ENCODE measurements around the gene NPAT. TPM values are rescaled to one million over a fixed set of nuclear protein-coding genes. Genes with fewer than 3 reads are reported as not detected.

Gene NPAT
- total and polyA plus RNA-seq, 2 of the 13 experiments (the other 11 are each of a cell fraction or from before 2014, with no cell fraction given), result 4.4 to 11.2 TPM

- peak; percentile 64; the same call in 1 of the 2 replicates for TF ChIP-seq GTF3A (CRISPR knock-in tag; conservative IDR thresholded peaks at IDR 0.05)
- TF ChIP-seq UBTF (CRISPR knock-in tag; IDR thresholded peaks at IDR 0.05), result no peak
- TF ChIP-seq RFX1 (IDR thresholded peaks at IDR 0.05), result no peak
- TF ChIP-seq ZNF432 (CRISPR knock-in tag; IDR thresholded peaks at IDR 0.05; ENCODE audit: borderline replicate concordance), result no peak
- no peak for TF ChIP-seq HNF4A (CRISPR knock-in tag; IDR thresholded peaks at IDR 0.05)
- TF ChIP-seq HOXA7 (CRISPR knock-in tag; IDR thresholded peaks at IDR 0.05), result no peak
- TF ChIP-seq SIX4 (CRISPR knock-in tag; IDR thresholded peaks at IDR 0.05), result no peak
- no peak for TF ChIP-seq MXI1 (IDR thresholded peaks at IDR 0.05; ENCODE audit: borderline replicate concordance, low read depth, low read length)
- 0 out of 2 replicates have a peak, but pooled peaks have one; percentile 5 for TF ChIP-seq ZZZ3 (CRISPR knock-in tag; IDR thresholded peaks at IDR 0.05; ENCODE audit: borderline replicate concordance)
- TF ChIP-seq MLX (CRISPR knock-in tag; IDR thresholded peaks at IDR 0.05), result no peak
- no peak for TF ChIP-seq RARG (CRISPR knock-in tag; IDR thresholded peaks at IDR 0.05; ENCODE audit: low read depth)
- TF ChIP-seq RFXAP (CRISPR knock-in tag; IDR thresholded peaks at IDR 0.05; ENCODE audit: borderline replicate concordance), result 0 out of 2 replicates have a peak, but pooled peaks have one; percentile 16
- no peak for TF ChIP-seq GABPA (IDR thresholded peaks at IDR 0.05; ENCODE audit: low read depth, low read length)
- no peak for TF ChIP-seq GABPA (CRISPR knock-in tag; IDR thresholded peaks at IDR 0.05; ENCODE audit: low read depth)
- no peak for TF ChIP-seq TRIM24 (CRISPR knock-in tag; IDR thresholded peaks at IDR 0.05)
- no peak for TF ChIP-seq RAD51 (IDR thresholded peaks at IDR 0.05; ENCODE audit: borderline replicate concordance)
- TF ChIP-seq ZSCAN20 (CRISPR knock-in tag; IDR thresholded peaks at IDR 0.05; ENCODE audit: borderline replicate concordance), result no peak
- 0 out of 2 replicates have a peak, but pooled peaks have one; percentile 63 for TF ChIP-seq FUBP1 (CRISPR knock-in tag; IDR thresholded peaks at IDR 0.05; ENCODE audit: borderline replicate concordance)
- no peak for TF ChIP-seq ZGPAT (CRISPR knock-in tag; IDR thresholded peaks at IDR 0.05)
- no peak for TF ChIP-seq SKIL (CRISPR knock-in tag; IDR thresholded peaks at IDR 0.05; ENCODE audit: borderline replicate concordance)
- TF ChIP-seq ZNF235 (CRISPR knock-in tag; IDR thresholded peaks at IDR 0.05; ENCODE audit: borderline replicate concordance), result no peak
- TF ChIP-seq ZNF556 (CRISPR knock-in tag; IDR thresholded peaks at IDR 0.05; ENCODE audit: borderline replicate concordance), result peak; percentile 9; the same call in 1 of the 2 replicates
These were observed 396 bp downstream of the NPAT start (continued) for GRCh38 chr11:108221911-108222573.

All from HepG2 (cell line).